Mononuclear cell (primary cell): Measurements from ENCODE around the gene C4orf50. TPM values are rescaled to one million over a fixed set of nuclear protein-coding genes. Genes with fewer than 3 reads are reported as not detected.
"Not testable (repeated sequence)": the region's sequence is repeated elsewhere in the genome, so short reads cannot be mapped to it uniquely, and the experiment has no call there.

Source experiments
- H3K27me3 ChIP-seq: 2 replicates; pipeline ENCODE4 v1.6.0; 2011; ENCODE audit warnings: low read length, control low read depth; ENCODE audit not compliant: insufficient read depth
- H3K4me1 ChIP-seq: 2 replicates; pipeline ENCODE4 v1.5.1; 2011; ENCODE audit warnings: mild to moderate bottlenecking, low read length, control low read depth; ENCODE audit not compliant: insufficient read depth
- H3K4me3 ChIP-seq: 2 replicates; pipeline ENCODE4 v1.5.1; 2011; ENCODE audit warnings: mild to moderate bottlenecking, low read length, moderate library complexity
- H3K9me3 ChIP-seq: 2 replicates; pipeline ENCODE4 v1.5.1; 2011; ENCODE audit warnings: low read depth, mild to moderate bottlenecking, control low read depth, low read length
- total RNA-seq: library from RNA; depleted of rRNA; stranded (reverse); fragments of >200 nt; gene quantifications from one replicate; pipeline ENCODE4 v1.2.3, GENCODE V29; 2012

Gene C4orf50
- total RNA-seq, 1 donor = 0.21 TPM

- Histone ChIP-seq H3K27me3 (no peaks in the 10 kb centered on the region), H3K9me3 (no peaks in the 10 kb centered on the region), H3K4me1 (no peaks in the 10 kb centered on the region), H3K4me3 (no peak overlapping the region)
Measured at GRCh38 chr4:6012200-6012599, 6.0 kb downstream of the C4orf50 start.

GRCh38 chr4:6011686-6012085 is 6.5 kb downstream of the C4orf50 start:
- Histone ChIP-seq H3K4me1 (no peaks in the 10 kb centered on the region), H3K4me3 (no peak overlapping the region), H3K27me3 (no peaks in the 10 kb centered on the region), H3K9me3 (no peaks in the 10 kb centered on the region)

- no peaks in the 10 kb centered on the region for H3K9me3 ChIP-seq
- no peak overlapping the region for H3K4me3 ChIP-seq
- H3K4me1 ChIP-seq = no peaks in the 10 kb centered on the region
- no peaks in the 10 kb centered on the region for H3K27me3 ChIP-seq
Measured at GRCh38 chr4:6011271-6011671, 7.0 kb downstream of the C4orf50 start.

DNA sequence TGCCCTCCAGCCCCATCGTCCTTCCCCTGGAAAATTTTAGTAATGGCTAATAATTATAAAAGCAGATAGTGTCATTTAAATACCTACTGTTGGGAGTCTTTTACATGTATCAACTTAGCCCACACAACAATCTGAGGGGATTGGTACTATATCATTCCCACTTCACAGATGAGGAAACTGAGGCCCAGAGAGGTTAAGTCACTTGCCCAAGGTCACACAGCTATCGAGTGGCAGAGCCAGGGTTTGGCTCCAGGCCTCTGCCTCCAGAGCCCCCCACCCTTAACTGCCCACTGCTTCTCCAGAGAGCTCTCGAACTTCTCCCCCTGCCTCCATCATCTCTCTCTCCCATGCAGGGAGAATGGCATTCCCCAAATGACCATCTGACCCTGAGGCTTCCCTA is 7.4 kb downstream of the C4orf50 start:
- H3K4me1 ChIP-seq = no peaks in the 10 kb centered on the region
- H3K9me3 ChIP-seq = no peaks in the 10 kb centered on the region
- no peaks in the 10 kb centered on the region for H3K27me3 ChIP-seq
- no peak overlapping the region for H3K4me3 ChIP-seq

DNA sequence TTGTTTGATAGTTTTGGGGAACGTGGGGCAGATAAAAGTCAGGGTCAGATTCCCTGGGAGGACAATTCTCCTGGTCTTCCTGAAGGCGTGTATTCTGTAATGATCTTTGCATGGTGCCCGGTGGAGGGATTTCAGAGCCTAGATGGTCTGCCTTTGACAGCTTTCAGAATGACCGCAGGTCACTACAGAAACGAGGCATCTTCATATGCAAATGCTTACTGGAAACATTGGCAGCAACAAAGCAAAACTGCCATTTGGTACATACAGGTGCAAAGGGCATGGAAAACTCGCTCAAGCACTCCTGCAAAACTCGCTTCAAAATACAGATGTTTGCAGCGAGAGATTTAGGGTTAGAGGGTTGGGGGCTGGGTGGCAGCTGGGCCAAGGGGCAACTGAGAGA is 8.8 kb downstream of the C4orf50 start:
- Histone ChIP-seq H3K9me3 (no peaks in the 10 kb centered on the region), H3K4me3 (no peak overlapping the region), H3K4me1 (no peaks in the 10 kb centered on the region), H3K27me3 (no peaks in the 10 kb centered on the region)

GRCh38 chr4:6008766-6009385 is 9.4 kb downstream of the C4orf50 start:
- Histone ChIP-seq H3K9me3 (no peaks in the 10 kb centered on the region), H3K4me3 (no peak overlapping the region), H3K27me3 (no peaks in the 10 kb centered on the region), H3K4me1 (no peaks in the 10 kb centered on the region)

DNA sequence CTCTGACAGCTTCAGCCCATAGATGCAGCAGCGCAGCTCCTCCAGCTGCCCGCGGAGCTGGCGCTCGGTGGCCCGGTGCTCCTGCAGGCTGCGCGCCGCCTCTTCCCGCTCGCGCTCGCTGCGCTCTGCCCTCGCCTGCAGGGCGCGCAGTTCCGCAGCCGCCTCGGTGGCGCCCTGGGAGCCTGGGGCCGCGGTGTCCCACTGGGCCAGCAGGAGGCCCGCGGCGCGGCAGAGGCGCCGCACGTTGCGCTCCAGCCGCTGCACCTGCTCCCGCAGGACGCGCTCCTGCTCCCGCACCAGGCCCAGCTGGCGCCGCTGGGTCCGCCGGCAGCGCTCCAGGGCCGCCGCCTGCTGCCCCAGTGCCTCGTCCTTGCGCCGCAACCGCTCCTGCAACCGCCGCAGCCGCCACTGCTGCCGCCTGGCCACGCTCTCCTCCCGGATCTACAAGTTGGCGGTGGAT is 10.1 kb downstream of the C4orf50 start:
- no peaks in the 10 kb centered on the region for H3K9me3 ChIP-seq
- H3K27me3 ChIP-seq = no peaks in the 10 kb centered on the region
- H3K4me1 ChIP-seq = no peaks in the 10 kb centered on the region
- no peak overlapping the region for H3K4me3 ChIP-seq

GRCh38 chr4:6005175-6005574 is 13.1 kb downstream of the C4orf50 start:
- Histone ChIP-seq H3K4me1 (no peaks in the 10 kb centered on the region), H3K27me3 (no peaks in the 10 kb centered on the region), H3K4me3 (no peak overlapping the region), H3K9me3 (no peaks in the 10 kb centered on the region)

- H3K4me1 ChIP-seq, H3K9me3 ChIP-seq, H3K4me3 ChIP-seq, H3K27me3 ChIP-seq: not testable (repeated sequence)
Measured at GRCh38 chr4:6003485-6003884, 14.7 kb downstream of the C4orf50 start.

- Histone ChIP-seq H3K27me3 (no peaks in the 10 kb centered on the region), H3K4me3 (no peak overlapping the region), H3K4me1 (no peaks in the 10 kb centered on the region), H3K9me3 (no peaks in the 10 kb centered on the region)
Measured at GRCh38 chr4:6002926-6003325, 15.3 kb downstream of the C4orf50 start.

DNA sequence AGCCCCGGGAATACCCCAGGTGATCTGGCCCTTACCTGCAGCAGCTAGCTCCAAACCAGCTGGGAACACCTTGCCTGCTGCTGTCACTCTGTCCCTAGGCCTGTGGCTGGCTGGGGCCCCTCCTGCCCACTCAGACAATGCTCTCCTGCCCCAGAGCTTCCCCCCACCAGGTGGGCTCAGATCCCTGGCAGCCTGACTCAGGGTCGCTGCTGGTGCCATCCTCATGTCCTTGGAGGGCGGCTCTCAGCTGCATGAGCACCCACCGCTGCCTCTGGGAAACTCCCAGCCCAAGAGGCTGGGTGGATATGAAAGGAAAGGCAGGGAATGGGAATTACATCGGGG is 15.8 kb downstream of the C4orf50 start:
- no peak overlapping the region for H3K4me3 ChIP-seq
- H3K4me1 ChIP-seq = no peaks in the 10 kb centered on the region
- no peaks in the 10 kb centered on the region for H3K9me3 ChIP-seq
- H3K27me3 ChIP-seq = no peaks in the 10 kb centered on the region

- Histone ChIP-seq H3K27me3 (no peaks in the 10 kb centered on the region), H3K4me1 (no peaks in the 10 kb centered on the region), H3K4me3 (no peak overlapping the region), H3K9me3 (no peaks in the 10 kb centered on the region)
Measured at GRCh38 chr4:6001680-6002491, 16.3 kb downstream of the C4orf50 start.

DNA sequence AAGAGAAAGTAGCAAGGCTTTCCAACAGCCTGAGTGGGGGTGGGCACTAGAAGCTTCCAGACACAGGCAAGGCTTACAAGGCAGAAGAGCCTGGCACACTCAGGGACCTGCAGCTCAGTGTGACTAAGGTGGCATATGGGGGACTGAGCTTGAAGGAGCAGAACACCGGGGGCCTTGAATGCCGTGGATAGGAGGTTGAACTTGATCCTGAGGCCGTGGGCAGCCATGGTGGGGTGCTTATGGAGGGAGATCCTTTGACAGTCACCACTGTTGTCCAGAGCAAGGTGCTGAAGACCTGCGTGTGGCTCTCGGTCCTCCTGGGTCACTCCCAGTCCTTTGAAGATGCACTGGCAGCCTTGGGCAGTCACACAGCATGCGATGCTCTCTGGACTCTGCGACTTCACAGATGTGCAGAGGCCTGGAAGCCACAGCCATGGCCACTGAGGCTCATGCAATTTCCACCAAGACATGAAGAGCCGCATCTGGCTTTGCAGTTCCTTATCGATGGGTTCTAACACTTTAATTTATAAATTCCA is 18.3 kb downstream of the C4orf50 start:
- no peak overlapping the region for H3K4me3 ChIP-seq
- no peaks in the 10 kb centered on the region for H3K9me3 ChIP-seq
- no peaks in the 10 kb centered on the region for H3K4me1 ChIP-seq
- no peaks in the 10 kb centered on the region for H3K27me3 ChIP-seq

GRCh38 chr4:5999356-5999755 is 18.9 kb downstream of the C4orf50 start:
- no peaks in the 10 kb centered on the region for H3K9me3 ChIP-seq
- no peaks in the 10 kb centered on the region for H3K4me1 ChIP-seq
- no peak overlapping the region for H3K4me3 ChIP-seq
- H3K27me3 ChIP-seq = no peaks in the 10 kb centered on the region

DNA sequence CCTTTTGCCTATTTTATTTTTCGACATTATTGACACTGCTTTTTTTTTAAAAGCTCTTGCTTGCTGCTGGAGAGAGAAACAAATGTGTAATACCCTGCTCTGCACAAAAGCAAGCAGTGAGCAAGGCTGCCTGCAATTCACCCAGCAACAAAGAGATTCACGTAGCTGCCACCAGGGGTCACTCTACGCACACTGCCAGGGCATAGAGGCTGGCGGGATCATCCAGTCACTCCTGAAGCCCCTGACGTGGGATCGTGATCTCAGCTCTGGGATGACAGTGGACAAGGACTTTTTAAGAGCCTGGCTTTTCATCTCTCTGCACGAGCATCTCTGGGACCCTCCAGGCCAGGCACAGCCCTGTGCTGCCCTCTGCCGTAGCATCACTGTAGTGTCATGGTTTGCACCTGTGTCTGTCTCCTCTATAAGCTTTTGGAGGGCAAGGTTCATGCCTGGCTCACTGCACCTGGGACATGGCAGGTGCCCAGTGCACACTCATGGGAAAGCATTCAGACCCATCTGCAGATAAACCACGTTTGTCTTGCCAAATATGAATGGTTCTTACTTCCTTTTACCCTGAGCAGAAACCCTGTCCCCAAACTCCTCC is 19.8 kb downstream of the C4orf50 start:
- Histone ChIP-seq H3K9me3 (no peaks in the 10 kb centered on the region), H3K4me3 (no peak overlapping the region), H3K4me1 (no peaks in the 10 kb centered on the region), H3K27me3 (no peaks in the 10 kb centered on the region)
